SK-N-SH treated with all-trans-retinoic acid at 6 μM for 48 hours (cell line): Measurements from ENCODE around the gene CALB2.

ENCODE experiments used
- ATAC-seq: fragments of 200-7000 bp; cut with Tn5 transposase; 3 replicates; pipeline ENCODE4 v1.9.1; 2020; ENCODE audit warnings: mild to moderate bottlenecking, moderate library complexity
- ARNTL ChIP-seq: fragments of 450-650 bp; formaldehyde crosslinking; IDR thresholded peaks from 2 replicates; pipeline ENCODE4 v1.5.0; 2020; ENCODE audit warnings: low read depth, mild to moderate bottlenecking, moderate library complexity, borderline replicate concordance
- BACH2 ChIP-seq: fragments of 250-450 bp; sonication (Bioruptor Pico); IDR thresholded peaks from 2 replicates; pipeline ENCODE4 v1.9.0; 2021; ENCODE audit warnings: mild to moderate bottlenecking, borderline replicate concordance
- CSDC2 ChIP-seq: fragments of 250-450 bp; sonication (Bioruptor Pico); IDR thresholded peaks from 2 replicates; pipeline ENCODE4 v1.5.0; 2020; ENCODE audit warnings: mild to moderate bottlenecking, moderate library complexity
- ESRRG ChIP-seq: fragments of 250-450 bp; sonication (Bioruptor Pico); IDR thresholded peaks from 2 replicates; pipeline ENCODE4 v1.6.1; 2021; ENCODE audit warnings: mild to moderate bottlenecking
- GLIS3 ChIP-seq: fragments of 250-450 bp; sonication (Bioruptor Pico); IDR thresholded peaks from 2 replicates; pipeline ENCODE4 v1.5.0; 2020; ENCODE audit warnings: mild to moderate bottlenecking, moderate library complexity
- ISL1 ChIP-seq: fragments of 250-450 bp; sonication (Bioruptor Pico); IDR thresholded peaks from 2 replicates; pipeline ENCODE4 v2.1.2; 2022; ENCODE audit warnings: mild to moderate bottlenecking, moderate library complexity
- OSR1 ChIP-seq: fragments of 250-450 bp; sonication (Bioruptor Pico); IDR thresholded peaks from 2 replicates; pipeline ENCODE4 v1.8.0; 2022; ENCODE audit warnings: moderate library complexity, mild to moderate bottlenecking, inconsistent platforms
- PPARA ChIP-seq: fragments of 250-450 bp; sonication (Bioruptor Pico); IDR thresholded peaks from 2 replicates; pipeline ENCODE4 v1.5.0; 2020; ENCODE audit warnings: mild to moderate bottlenecking, borderline replicate concordance
- RARB ChIP-seq: fragments of 250-450 bp; sonication (Bioruptor Pico); IDR thresholded peaks from 2 replicates; pipeline ENCODE4 v1.8.0; 2021; ENCODE audit warnings: mild to moderate bottlenecking, moderate library complexity
- SNAI2 ChIP-seq: fragments of 250-450 bp; sonication (Bioruptor Pico); IDR thresholded peaks from 2 replicates; pipeline ENCODE4 v1.5.0; 2020; ENCODE audit warnings: mild to moderate bottlenecking, moderate library complexity
- TCF4 ChIP-seq: fragments of 250-450 bp; sonication (Bioruptor Pico); IDR thresholded peaks from 2 replicates; pipeline ENCODE4 v1.8.0; 2021; ENCODE audit warnings: mild to moderate bottlenecking, moderate library complexity, borderline replicate concordance
- TOX ChIP-seq: fragments of 250-450 bp; sonication (Bioruptor Pico); IDR thresholded peaks from 2 replicates; pipeline ENCODE4 v1.8.0; 2021; ENCODE audit warnings: mild to moderate bottlenecking, moderate library complexity, borderline replicate concordance
- ZC3H10 ChIP-seq: fragments of 250-450 bp; sonication (Bioruptor Pico); IDR thresholded peaks from 2 replicates; pipeline ENCODE4 v1.5.1; 2021; ENCODE audit warnings: mild to moderate bottlenecking, moderate library complexity
- ZFP3 ChIP-seq: fragments of 250-450 bp; sonication (Bioruptor Pico); IDR thresholded peaks from 2 replicates; pipeline ENCODE4 v1.5.0; 2020; ENCODE audit warnings: mild to moderate bottlenecking, moderate library complexity
- ZFP30 ChIP-seq: fragments of 450-650 bp; formaldehyde crosslinking; IDR thresholded peaks from 2 replicates; pipeline ENCODE4 v1.5.0; 2022; ENCODE audit warnings: mild to moderate bottlenecking, moderate library complexity
- ZNF70 ChIP-seq: fragments of 450-650 bp; formaldehyde crosslinking; IDR thresholded peaks from 2 replicates; pipeline ENCODE4 v1.5.0; 2020; ENCODE audit warnings: mild to moderate bottlenecking, moderate library complexity
- ZNF8 ChIP-seq: fragments of 450-650 bp; formaldehyde crosslinking; IDR thresholded peaks from 2 replicates; pipeline ENCODE4 v1.5.0; 2020; ENCODE audit warnings: mild to moderate bottlenecking, moderate library complexity
- TF ChIP-seq, protein P1 (sequence below): fragments of 250-450 bp; sonication (Bioruptor Pico); IDR thresholded peaks from 2 replicates; pipeline ENCODE4 v1.5.0; 2020; ENCODE audit warnings: mild to moderate bottlenecking, moderate library complexity
- TF ChIP-seq, protein P2 (sequence below): fragments of 250-450 bp; sonication (Bioruptor Pico); IDR thresholded peaks from 2 replicates; pipeline ENCODE4 v1.5.1; 2020; ENCODE audit warnings: low read depth, mild to moderate bottlenecking, moderate library complexity
- TF ChIP-seq, protein P3 (sequence below): fragments of 250-450 bp; sonication (Bioruptor Pico); IDR thresholded peaks from 2 replicates; pipeline ENCODE4 v1.8.0; 2020; ENCODE audit warnings: mild to moderate bottlenecking, moderate library complexity, borderline replicate concordance
- TF ChIP-seq, protein P4 (sequence below): fragments of 250-450 bp; sonication (Bioruptor Pico); IDR thresholded peaks from 2 replicates; pipeline ENCODE4 v1.8.0; 2021; ENCODE audit warnings: low read depth, mild to moderate bottlenecking, moderate library complexity, borderline replicate concordance
- TF ChIP-seq, protein P5 (sequence below): fragments of 250-450 bp; sonication (Bioruptor Pico); IDR thresholded peaks from 2 replicates; pipeline ENCODE4 v1.5.1; 2021; ENCODE audit warnings: mild to moderate bottlenecking, moderate library complexity

Gene CALB2

DNA sequence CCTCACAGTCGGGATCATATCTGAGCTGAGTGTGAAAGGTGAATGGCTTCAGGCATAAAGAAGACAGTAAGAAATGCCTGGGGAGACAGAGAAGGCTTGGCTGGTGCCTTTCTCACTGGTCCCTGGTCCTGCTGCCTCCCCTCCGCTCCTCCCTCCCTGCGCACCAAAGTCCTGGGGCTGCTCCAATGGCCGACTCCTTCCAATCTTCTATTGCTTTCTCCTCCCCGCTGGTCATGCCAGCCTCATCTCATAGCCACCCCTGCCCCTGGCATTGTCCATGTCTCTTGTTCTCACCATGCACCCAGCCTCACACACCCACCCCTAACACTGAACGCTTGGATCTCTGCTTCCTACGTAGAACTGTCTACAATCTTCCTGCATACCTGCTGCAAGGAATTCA is 65.3 kb downstream of the CALB2 start:
- no peak for ATAC-seq
- TF ChIP-seq, protein P1, sequence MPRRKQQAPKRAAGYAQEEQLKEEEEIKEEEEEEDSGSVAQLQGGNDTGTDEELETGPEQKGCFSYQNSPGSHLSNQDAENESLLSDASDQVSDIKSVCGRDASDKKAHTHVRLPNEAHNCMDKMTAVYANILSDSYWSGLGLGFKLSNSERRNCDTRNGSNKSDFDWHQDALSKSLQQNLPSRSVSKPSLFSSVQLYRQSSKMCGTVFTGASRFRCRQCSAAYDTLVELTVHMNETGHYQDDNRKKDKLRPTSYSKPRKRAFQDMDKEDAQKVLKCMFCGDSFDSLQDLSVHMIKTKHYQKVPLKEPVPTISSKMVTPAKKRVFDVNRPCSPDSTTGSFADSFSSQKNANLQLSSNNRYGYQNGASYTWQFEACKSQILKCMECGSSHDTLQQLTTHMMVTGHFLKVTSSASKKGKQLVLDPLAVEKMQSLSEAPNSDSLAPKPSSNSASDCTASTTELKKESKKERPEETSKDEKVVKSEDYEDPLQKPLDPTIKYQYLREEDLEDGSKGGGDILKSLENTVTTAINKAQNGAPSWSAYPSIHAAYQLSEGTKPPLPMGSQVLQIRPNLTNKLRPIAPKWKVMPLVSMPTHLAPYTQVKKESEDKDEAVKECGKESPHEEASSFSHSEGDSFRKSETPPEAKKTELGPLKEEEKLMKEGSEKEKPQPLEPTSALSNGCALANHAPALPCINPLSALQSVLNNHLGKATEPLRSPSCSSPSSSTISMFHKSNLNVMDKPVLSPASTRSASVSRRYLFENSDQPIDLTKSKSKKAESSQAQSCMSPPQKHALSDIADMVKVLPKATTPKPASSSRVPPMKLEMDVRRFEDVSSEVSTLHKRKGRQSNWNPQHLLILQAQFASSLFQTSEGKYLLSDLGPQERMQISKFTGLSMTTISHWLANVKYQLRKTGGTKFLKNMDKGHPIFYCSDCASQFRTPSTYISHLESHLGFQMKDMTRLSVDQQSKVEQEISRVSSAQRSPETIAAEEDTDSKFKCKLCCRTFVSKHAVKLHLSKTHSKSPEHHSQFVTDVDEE (CRISPR knock-in tag) = no peak
- no peak for TF ChIP-seq OSR1
- no peak for TF ChIP-seq PPARA
- TF ChIP-seq RARB (CRISPR knock-in tag) = no peak
- TF ChIP-seq, protein P2, sequence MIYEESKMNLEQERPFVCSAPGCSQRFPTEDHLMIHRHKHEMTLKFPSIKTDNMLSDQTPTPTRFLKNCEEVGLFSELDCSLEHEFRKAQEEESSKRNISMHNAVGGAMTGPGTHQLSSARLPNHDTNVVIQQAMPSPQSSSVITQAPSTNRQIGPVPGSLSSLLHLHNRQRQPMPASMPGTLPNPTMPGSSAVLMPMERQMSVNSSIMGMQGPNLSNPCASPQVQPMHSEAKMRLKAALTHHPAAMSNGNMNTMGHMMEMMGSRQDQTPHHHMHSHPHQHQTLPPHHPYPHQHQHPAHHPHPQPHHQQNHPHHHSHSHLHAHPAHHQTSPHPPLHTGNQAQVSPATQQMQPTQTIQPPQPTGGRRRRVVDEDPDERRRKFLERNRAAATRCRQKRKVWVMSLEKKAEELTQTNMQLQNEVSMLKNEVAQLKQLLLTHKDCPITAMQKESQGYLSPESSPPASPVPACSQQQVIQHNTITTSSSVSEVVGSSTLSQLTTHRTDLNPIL (CRISPR knock-in tag) = no peak
- TF ChIP-seq SNAI2 = no peak
- no peak for TF ChIP-seq TOX
- TF ChIP-seq ZC3H10 (CRISPR knock-in tag) = no peak
- no peak for TF ChIP-seq CSDC2 (CRISPR knock-in tag)
- TF ChIP-seq ZFP30 (CRISPR knock-in tag) = no peak
- no peak for TF ChIP-seq ESRRG (CRISPR knock-in tag)
- TF ChIP-seq, protein P3, sequence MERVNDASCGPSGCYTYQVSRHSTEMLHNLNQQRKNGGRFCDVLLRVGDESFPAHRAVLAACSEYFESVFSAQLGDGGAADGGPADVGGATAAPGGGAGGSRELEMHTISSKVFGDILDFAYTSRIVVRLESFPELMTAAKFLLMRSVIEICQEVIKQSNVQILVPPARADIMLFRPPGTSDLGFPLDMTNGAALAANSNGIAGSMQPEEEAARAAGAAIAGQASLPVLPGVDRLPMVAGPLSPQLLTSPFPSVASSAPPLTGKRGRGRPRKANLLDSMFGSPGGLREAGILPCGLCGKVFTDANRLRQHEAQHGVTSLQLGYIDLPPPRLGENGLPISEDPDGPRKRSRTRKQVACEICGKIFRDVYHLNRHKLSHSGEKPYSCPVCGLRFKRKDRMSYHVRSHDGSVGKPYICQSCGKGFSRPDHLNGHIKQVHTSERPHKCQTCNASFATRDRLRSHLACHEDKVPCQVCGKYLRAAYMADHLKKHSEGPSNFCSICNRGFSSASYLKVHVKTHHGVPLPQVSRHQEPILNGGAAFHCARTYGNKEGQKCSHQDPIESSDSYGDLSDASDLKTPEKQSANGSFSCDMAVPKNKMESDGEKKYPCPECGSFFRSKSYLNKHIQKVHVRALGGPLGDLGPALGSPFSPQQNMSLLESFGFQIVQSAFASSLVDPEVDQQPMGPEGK (CRISPR knock-in tag) = no peak
- no peak for TF ChIP-seq ZNF70 (CRISPR knock-in tag)
- TF ChIP-seq ZFP3 = no peak
- TF ChIP-seq ZNF8 = no peak
- TF ChIP-seq ARNTL (CRISPR knock-in tag) = no peak
- no peak for TF ChIP-seq BACH2 (CRISPR knock-in tag)
- TF ChIP-seq, protein P4, sequence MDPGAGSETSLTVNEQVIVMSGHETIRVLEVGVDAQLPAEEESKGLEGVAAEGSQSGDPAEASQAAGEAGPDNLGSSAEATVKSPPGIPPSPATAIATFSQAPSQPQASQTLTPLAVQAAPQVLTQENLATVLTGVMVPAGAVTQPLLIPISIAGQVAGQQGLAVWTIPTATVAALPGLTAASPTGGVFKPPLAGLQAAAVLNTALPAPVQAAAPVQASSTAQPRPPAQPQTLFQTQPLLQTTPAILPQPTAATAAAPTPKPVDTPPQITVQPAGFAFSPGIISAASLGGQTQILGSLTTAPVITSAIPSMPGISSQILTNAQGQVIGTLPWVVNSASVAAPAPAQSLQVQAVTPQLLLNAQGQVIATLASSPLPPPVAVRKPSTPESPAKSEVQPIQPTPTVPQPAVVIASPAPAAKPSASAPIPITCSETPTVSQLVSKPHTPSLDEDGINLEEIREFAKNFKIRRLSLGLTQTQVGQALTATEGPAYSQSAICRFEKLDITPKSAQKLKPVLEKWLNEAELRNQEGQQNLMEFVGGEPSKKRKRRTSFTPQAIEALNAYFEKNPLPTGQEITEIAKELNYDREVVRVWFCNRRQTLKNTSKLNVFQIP (CRISPR knock-in tag) = no peak
- TF ChIP-seq, protein P5, sequence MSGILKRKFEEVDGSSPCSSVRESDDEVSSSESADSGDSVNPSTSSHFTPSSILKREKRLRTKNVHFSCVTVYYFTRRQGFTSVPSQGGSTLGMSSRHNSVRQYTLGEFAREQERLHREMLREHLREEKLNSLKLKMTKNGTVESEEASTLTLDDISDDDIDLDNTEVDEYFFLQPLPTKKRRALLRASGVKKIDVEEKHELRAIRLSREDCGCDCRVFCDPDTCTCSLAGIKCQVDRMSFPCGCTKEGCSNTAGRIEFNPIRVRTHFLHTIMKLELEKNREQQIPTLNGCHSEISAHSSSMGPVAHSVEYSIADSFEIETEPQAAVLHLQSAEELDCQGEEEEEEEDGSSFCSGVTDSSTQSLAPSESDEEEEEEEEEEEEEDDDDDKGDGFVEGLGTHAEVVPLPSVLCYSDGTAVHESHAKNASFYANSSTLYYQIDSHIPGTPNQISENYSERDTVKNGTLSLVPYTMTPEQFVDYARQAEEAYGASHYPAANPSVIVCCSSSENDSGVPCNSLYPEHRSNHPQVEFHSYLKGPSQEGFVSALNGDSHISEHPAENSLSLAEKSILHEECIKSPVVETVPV = no peak
- no peak for TF ChIP-seq GLIS3 (CRISPR knock-in tag)

DNA sequence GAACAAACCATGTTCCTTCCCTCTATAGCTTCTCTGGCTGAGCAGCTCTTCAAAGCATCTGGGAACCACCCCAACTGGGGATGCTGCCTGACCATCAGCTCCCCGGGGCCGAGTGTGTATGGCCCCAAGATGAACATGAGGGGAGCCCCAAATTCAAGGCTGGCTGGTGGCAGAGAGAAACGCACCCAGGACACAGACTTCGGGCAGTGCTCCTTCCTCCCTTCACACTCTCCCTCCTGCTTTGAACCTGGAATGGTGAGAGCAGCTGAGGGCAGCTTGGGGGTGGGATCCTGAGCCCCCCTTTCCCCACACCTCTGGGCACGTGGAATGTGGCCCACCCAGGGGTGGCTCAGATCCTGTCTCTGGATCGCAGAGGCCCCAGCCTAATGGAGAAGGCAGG is 66.1 kb downstream of the CALB2 start:
- no peak for ATAC-seq
- TF ChIP-seq CSDC2 (CRISPR knock-in tag) (no peak), RARB (CRISPR knock-in tag) (no peak), ISL1 (CRISPR knock-in tag) (no peak), ZFP3 (no peak), ARNTL (CRISPR knock-in tag) (no peak), GLIS3 (CRISPR knock-in tag) (no peak), ESRRG (CRISPR knock-in tag) (no peak), TCF4 (CRISPR knock-in tag) (no peak), BACH2 (CRISPR knock-in tag) (no peak), ZFP30 (CRISPR knock-in tag) (no peak), PPARA (no peak), TOX (no peak), ZNF8 (no peak), ZC3H10 (CRISPR knock-in tag) (no peak)
- TF ChIP-seq, protein P3 (CRISPR knock-in tag) = no peak
- TF ChIP-seq, protein P1 (CRISPR knock-in tag) = no peak
- TF ChIP-seq, protein P2 (CRISPR knock-in tag) = no peak
- TF ChIP-seq, protein P5 = no peak
